GM19099 (cell line): ENCODE measurements around the gene NPTXR.

Source experiments
- POLR2A ChIP-seq: IDR thresholded peaks from 3 replicates; pipeline ENCODE4 v1.6.1; 2011; ENCODE audit warnings: low read depth; ENCODE audit not compliant: insufficient read length; ENCODE audit errors: extremely low read depth

The NPTXR gene

GRCh38 chr22:38843657-38844314 lies at the start of gene NPTXR:
TSS of gene NPTXR (minus strand) at chr22:38844028.
- no peak for TF ChIP-seq POLR2A

DNA sequence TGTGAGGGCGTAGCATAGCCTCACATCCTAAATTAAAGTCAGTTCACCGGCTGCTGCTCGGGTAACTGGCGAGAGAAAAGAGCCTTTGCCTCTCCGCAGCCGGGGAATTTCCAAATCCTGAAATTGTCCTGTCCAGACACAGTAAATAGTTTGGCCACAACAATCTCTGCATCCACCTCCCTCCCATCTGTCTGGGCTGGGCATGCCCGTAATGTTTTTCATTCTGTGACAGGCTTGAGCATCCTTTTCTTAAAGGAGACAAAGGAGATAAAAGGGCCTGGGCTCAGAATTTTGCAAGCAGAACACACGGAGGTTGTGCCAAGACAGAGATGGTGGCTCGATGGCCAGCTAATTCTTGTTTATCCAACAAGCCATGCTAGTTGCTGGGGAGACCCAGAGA lies 47.4 kb upstream of the NPTXR start:
- no peak for TF ChIP-seq POLR2A

GRCh38 chr22:38890377-38890776 lies 46.5 kb upstream of the NPTXR start:
- no peak for TF ChIP-seq POLR2A

DNA sequence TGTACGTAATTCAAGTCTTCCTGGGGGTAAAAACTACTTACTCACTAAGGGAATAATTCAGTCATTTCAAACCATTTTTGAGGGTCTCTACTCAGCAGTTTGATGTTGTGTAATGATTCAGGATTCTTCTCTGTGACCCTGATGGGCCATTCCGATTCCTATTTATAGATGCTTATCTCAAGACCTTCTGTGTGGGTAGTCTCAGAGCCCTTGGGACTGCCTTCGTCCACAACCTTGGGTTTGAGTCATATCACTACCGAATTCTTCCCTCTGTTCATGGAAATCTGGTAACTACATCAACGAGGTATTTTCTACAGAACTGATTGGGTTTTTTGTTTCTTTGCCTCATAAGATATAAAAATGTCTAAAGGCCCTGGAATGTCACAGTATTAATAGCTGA lies 42.5 kb upstream of the NPTXR start:
- TF ChIP-seq POLR2A: no peak

DNA sequence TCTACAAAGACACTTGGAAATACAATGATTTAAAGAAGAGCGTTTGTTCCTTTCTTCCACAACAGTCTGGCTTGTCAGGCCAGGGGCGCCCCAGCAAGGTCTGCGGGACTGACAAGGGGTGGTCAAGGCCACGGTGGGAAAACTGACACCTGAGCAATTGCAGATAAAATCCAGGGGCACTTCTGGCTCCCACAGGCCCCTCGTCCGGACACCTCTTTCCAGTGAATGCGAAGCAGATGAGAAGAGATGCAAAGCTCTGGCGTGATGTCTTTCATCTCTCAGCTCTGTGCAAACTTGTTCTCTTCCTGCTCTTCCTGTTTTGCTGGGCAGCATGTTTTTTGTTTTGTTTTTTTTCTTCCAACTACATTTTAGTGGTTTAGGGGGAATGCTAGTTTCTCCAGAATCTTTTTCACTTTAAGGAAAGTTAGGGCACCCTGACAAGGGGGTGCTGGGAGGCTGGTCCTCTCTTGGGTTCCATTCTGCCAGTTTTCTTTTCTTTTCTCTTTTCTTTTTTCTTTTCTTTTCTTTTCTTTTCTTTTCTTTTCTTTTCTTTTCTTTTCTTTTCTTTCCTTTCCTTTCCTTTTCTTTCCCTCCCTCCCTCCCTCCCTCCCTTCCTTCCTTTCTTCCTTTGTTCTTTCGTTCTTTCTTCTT lies 39.3 kb upstream of the NPTXR start:
- no peak for TF ChIP-seq POLR2A

DNA sequence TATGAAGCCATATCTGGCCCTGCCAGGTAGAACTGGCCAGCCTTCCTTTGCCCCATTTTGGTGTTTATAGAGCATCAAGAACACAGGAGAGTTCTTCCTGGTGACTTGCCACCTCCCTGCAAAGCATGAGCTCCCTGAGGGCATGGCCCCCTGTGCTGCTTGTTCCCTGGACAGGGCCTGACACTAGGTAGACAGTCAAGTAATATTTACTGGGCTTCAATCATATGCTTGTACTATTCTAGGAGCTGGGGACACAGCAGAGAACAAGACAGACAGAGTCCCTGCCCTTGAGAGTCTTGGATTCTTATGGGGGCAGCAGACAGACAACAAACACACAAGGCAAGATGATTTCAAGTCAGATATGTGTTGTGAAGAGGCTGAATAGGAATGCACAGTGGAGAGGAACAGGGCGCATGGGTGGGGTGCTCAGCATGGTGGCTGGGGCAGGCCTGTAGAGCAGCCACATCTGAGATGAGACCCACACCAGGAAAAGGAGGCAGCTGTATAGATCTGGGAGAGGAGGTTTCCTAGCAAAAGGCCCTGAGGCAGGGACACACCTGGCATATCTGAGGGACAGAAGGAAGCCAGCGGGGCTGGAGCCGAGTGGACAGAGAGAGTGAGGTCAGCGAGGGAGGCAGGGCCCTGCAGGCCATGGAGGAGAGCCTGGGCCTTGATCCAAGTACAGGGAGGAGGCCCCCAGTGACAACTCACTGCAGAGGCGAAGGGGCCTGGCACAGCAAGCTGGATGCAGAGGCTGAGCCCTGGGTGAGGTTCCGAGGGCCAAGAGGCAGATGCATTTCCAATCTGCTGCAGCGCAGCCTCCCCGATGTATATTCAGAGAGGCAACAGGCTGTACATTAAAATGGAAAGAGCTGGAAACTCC lies 38.4 kb upstream of the NPTXR start:
- TF ChIP-seq POLR2A: no peak

DNA sequence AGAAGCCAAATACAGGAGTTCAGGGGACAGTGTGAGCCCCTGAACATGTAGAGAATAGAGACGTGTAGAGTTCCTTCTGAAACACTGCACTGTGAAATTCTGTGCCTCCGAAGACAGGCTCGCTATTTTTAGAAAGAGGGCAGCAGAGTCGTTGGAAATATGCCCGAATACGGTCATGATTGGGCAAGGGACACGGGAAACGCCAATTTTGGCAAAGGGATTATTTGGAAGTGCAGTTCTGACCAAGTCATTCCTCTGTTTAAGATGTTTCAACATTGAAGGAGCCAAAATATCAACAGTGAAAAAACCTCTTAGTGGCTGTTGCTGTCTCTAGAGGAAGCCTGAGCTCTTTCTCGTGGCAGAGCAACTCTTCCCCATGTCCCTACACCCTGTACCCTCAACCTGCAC lies 37.6 kb upstream of the NPTXR start:
- no peak for TF ChIP-seq POLR2A

- TF ChIP-seq POLR2A: no peak
Measured at GRCh38 chr22:38879961-38880360, 36.1 kb upstream of the NPTXR start.

DNA sequence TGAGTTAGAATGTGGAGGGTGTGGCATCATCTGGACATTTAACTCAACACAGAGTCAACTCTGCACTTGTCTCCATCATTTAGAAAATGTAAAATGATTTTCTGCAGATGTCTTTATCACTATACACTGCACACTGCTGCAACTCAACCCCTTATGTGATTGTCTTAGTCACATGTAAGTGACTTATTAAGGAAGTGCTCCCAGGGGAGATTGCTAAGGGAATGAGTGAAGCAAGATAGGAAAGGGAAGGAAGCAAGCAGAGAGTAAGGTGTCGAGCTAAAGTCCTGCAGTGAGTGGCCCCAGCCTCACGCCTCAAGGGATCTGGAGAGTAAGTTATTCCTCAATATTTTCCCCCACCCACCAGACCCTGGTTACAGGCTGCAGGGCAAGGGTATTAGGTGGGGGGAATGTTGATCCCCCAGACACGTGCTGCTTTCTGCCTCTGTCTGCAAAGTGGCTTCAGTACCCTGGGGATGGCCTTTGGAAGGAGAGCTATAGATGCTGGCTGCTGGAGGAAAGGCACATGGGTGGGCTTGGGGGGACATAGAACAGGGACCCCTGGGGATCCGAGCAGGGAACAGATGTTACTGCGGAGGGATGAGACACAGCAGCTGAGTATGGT lies 35.4 kb upstream of the NPTXR start:
- TF ChIP-seq POLR2A: no peak

- no peak for TF ChIP-seq POLR2A
Measured at GRCh38 chr22:38878001-38878400, 34.2 kb upstream of the NPTXR start.

- no peak for TF ChIP-seq POLR2A
Measured at GRCh38 chr22:38874529-38875222, 30.8 kb upstream of the NPTXR start.

- peak; percentile 17 for TF ChIP-seq POLR2A
Measured at GRCh38 chr22:38873469-38874411, 29.9 kb upstream of the NPTXR start.

DNA sequence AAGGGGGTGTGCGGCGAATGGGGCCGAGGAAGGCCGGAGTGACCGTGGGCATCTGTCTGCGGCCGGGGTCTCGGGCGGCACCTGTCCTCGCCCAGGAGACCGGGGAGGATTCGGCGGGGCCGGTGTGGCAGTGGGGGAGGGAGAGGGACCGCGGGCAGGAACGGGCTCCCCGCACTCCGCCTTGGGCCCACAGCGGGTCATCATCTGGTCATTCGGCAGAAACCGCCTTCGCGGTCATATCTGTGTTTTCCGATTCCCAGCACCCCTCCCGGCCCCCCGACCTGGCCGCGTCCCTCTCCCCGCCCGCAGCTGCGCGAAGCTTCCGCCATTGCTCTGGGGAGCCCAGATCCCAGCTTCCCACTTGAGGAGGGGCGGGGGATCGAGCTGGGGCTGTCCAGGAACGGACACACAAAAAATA lies 29.0 kb upstream of the NPTXR start:
- no peak for TF ChIP-seq POLR2A

DNA sequence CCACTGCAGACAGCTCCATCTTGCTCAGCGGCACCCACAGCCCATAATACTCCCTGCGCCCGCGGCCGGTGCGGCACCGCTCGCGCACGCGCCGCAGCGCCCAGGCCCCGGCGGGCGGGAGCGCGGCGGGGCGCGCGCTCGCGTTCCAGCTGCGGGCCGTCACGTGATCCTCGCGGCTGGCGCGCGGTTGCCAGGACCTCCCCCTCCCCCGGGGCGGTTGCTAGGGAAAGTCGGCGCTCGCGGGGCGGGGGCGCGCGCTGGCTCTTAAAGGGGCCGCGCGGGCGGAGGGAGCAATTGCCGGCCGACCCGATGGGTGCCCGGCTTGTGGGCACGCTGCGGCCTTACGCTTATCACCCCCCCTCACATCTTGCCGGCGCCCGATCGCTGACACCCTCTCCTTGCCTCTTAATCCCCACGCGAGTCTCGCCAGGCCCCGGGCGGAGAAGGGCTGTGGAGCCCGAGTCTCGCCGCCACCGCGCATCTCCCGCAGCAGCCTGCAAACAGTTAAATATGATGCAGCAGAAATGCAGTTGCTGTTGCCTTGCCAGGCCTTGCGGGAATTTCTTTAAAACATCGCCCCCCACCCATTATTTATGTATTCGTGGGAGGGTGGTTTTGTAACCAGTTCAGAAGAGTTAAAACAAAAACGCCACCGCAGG lies 28.5 kb upstream of the NPTXR start, which contains the start of gene CBX6:
Gene CBX6 (minus strand): TSS at position 45 of the 659 bp plus-strand sequence. CDS start 26 bp downstream, at position 19.
- TF ChIP-seq POLR2A: peak; percentile 81
